HG02970 (cell line): ENCODE measurements around the gene VPS4B.
"Not testable (repeated sequence)": the region's sequence is repeated elsewhere in the genome, so short reads cannot be mapped to it uniquely, and the experiment has no call there.

Experiments used
- ATAC-seq: cut with Tn5 transposase; IDR thresholded peaks from one replicate; pipeline ENCODE4 v1.9.1; 2021; ENCODE audit warnings: mild to moderate bottlenecking, moderate library complexity, moderate number of reproducible peaks; ENCODE audit not compliant: unreplicated experiment, low FRiP score

Gene VPS4B

DNA sequence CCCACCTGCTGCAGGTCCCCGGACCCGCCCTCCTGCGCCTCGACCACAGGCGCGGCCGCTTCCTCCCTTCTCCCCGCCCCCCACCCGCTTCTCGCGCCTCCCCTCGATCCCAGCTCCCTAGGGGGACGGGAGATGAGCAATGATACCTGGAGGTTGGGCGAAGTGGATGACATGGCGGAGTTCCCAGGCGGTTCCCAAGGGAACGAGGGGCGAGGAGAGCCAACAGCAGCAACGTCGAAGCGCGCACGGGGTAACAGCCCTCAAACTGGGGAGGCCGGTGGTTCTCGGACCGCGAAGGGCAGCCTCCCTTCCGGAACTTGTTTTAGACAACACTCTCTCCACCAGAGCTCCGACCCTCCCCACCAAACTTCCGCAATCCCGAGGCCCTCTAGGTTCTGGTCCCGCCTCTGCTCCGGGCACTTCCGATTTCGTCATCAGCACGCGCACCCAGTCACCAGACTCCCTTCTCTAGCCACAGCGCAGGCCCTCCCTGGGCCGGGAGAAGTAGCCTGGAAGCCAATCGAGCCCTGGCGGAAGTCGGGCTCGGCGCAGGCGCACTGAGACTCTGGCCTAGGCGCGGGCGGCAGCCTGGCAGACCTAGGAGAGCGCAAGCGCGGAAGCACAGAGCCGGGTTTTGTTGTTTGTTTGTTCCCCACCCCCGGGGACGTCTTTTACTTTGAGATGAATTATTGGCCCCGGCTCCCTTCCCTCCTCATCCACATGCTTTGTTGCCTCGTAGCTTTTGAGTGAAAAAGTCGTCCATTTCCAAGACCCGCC, at the start of gene VPS4B:
TSS of gene VPS4B (minus strand) at position 390 of the 777 bp plus-strand sequence. CDS start at position 173, 217 bp downstream.
- peak; percentile 92 for ATAC-seq

DNA sequence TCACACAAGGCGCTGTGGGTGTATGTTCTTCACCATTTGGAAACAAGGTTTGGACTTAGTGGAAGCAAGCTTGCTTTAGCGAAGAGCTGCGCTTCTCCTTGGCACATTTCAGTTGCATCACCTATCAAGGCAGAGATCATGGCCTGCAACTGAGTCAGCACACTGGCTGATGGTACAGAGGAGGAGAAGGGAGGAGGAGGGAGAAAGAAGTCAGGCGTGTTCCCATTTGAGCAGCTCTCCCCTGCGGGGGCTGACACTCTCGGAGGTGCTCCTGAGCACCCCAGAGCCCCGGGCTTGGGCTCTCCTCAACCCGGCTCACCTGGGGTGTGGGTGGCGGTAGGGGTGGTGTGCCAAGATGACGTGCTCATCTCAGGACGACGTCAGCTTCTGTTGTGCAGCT, 48.5 kb upstream of the VPS4B start:
- no peak for ATAC-seq

DNA sequence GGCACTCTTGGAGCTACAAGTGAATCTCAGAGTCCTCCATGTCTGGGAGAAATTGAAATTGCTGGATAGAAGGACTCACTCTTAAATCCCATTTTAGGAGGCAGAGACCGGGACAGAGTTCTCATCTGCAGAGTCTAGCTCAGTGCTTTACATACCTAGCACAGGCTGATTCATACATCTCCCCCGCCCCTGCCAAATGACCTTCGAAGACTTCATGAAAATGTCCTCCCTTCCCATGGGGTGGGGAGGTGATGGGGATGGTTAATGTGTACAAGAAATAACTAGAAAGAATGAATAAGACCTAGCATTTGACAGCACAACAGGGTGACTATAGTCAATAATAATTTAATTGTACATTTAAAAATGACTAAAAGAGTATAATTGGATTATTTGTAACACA, 46.3 kb upstream of the VPS4B start:
- no peak for ATAC-seq

DNA sequence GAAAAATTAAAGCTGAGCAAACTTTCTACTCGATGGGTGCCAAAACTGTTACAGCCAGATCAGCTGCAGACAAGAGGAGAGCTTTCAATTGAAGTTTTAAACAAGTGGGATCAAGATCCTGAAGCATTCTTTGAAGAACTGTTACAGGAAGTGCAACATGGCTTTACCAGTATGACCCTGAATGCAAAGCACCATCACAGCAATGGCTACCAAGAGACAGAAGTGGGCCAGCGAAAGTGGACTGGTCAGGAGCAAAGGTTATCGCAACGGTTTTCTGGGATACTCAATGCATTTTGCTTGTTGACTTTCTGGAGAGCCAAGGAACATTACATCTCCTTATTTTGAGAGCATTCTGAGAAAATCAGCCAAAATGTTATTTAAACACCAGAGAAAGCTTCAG, 45.4 kb upstream of the VPS4B start:
- ATAC-seq = no peak

DNA sequence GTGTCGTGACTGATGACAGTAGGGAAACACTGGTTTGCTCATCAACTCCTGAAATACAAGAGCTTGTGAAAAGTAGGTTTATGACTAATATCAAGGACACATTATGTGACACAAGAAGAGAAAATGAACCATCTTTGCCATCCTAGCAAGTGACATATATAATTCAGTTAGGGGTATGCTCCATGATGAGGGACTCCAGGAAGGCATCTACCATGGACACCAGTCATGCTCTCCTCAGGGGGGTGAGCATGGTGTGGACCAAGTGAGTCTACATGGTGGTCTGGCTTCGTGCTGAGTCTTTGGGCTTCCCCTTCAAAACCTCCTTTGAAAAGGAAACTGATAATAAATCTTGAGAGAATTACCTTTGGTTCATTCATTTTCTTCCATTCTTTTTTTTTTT, 42.8 kb upstream of the VPS4B start:
- no peak for ATAC-seq

DNA sequence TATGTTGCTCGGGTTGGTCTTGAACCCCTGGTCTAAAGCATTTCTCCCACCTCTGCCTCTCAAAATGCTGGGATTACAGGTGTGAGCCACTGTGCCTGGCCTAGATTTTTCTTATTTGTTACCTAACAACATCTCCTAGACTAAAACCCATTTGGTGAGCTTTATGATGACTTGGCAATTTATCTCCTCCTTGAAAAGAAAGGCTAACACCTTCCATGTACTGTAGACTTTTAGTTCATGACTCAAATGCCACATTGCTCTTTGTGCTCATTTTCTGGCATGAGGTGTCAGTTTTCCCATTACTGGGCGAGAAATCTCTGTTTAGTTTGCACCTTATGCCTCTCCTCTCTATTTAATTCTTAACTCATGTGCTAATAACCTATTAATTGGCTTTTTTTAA, 42.2 kb upstream of the VPS4B start:
- ATAC-seq = no peak

DNA sequence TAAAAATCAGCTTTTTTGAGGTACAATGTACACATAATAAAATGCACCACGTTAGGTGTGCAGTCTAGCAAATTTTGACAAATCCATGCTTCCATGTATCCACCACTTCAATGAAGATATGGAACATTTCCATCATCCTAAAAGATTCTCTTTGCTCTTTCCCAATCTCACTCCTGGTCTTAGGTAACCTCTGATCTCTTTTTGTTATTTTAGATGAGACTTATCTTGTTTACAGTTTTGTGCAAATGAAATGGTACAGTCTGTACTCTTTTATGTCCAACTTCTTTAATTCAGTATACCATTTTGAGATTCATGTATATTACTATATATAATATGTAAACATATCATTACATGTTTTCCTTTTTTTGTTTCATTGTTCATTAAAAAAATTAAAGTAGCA, 38.1 kb upstream of the VPS4B start:
- no peak for ATAC-seq

DNA sequence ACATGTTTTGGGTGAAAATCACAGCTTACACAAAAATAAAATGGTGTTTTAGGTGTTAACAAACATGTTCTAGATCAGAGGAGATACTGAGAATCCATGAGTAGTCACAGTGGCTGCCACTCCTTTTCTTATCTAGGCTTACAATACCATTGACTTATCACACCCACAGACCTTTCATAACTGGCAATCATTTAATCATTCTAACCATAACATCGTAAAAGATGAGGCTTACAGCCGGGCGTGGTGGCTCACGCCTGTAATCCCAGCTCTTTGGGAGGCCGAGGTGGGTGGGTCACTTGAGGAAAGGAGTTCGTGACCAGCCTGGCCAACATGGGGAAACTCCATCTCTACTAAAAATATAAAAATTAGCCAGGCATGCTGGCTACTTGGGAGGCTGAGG, 35.7 kb upstream of the VPS4B start:
- no peak for ATAC-seq

DNA sequence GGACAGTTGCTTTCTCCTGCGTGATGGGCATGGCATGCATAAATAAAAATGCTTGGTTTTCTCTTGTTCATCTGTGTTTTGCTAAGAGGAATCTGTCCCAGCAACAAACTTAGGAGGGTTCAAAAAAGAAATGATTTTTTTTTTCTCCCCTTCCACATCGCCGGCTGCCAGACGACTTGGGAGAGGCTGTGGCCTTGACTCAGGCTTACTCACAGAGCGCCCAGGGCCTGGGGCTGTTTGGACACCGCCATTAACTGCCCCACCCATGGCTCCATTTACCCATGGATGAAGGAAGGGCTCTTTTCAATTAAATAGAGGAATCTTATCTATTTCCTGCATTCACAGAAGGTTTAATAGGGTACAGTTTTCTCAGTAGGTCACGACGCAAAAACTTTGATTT, 32.2 kb upstream of the VPS4B start:
- ATAC-seq = no peak

DNA sequence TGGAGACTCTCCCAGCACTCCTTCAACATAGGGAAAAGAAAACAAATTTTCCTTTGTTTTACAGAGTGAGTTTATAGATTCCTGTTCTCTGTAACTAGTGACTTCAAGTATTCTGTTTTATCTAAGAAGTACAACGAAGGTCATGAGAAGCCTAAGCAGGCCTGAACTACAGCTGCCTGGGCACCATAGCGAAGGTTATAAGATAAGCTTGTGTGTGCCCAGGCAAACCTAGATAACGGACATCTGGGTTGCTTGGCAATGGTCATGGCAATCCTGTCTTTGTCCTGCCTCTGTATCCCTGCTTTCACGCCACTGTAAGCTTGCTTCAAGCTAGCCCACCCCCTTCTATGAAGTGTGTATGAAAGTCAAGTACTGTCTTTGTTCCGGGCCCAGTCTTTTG, 30.5 kb upstream of the VPS4B start:
- not testable (repeated sequence) for ATAC-seq

DNA sequence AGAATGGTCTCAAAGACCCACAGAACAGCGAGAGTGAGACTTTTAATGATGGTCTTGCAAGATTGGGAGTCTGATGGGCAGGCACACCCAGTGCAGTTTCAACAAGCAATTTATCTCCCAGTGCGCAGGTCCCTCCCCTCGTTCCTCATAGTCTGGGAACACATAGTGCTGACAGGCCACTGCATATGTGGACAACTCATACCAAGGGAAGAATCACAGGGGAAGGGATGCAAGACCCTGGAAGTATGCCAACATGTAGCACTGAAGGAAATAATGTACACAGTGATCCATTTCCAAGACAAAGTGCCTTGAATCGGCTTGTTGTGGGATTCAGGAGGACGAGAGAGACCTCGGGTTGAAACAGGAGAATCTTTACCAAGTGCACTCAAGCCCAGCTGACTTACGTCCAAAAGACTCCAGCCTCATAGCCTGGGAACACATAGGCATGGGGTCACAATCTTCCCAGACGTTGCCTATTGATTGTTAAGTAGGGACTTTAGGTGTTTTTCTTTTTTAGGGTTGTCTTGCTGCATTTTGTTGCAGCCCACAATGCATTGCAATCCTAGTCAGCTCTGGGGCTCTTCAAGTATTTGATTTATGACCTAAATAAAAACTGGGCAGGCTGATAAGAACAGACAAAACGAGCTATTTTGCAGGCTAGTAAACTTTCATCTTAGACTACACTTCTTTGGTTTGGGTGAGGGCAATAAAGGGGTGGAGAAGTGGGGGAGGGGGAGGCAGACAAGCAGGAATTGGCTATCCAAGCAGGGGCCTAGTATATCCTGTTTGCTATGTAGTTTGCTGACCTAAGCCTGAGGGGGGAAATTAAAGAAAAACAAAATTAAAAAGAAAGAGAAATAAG, 29.8 kb upstream of the VPS4B start:
- no peak for ATAC-seq

DNA sequence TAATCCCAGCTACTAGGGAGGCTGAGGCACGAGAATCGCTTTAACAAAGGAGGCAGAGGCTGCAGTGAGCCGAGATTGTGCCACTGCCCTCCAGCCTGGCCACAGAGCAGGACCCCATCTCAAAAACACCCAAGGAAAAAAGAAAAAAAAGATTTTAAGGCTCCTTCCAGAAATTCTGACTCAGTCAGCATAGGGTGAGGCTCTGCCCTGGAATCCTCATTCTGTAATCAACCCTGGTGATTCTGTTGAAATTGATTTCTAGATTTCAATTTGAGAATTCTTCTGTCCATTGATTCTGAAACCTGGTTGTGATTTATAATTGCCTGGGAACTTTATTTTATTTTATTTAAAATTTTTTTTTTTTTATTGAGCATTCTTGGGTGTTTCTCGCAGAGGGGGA, 27.1 kb upstream of the VPS4B start:
- no peak for ATAC-seq

DNA sequence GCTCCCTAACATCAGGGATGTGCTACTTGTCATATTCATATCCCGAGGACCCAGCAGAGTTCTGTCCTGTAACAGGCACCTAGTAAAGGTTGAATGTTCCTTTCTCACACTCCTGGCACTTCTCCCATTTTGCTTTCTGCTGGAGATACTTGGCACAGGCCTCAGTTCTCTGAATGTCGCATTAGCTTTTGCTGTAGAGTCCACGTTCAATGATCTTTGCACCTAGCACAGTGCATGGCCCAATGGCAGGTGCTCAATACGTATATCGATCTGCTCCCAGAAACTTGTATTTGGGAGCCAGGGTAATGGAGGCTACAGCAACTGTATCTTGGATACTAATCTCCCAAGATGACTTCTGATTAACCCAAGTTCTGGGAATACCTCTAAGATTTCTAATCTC, 24.8 kb upstream of the VPS4B start:
- no peak for ATAC-seq

DNA sequence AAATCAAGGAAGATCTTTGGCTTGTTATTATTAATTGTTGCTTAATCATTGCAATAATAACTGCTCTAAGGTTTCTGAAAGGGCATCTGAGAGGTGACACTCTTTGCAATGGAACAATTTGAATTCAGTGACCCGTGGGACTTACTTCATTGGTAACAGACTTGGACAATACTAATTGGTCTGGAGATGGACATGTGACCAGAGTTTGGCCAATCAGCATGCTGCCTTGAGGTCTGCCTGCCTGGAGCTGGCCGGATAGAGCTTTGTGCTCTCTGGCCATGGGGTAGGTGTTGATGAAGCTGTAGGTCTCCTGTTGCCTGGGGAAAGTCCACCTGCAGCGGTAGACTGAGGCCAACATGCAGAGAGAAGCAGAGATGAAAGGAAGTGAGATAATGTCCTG, 24.0 kb upstream of the VPS4B start:
- ATAC-seq = no peak

DNA sequence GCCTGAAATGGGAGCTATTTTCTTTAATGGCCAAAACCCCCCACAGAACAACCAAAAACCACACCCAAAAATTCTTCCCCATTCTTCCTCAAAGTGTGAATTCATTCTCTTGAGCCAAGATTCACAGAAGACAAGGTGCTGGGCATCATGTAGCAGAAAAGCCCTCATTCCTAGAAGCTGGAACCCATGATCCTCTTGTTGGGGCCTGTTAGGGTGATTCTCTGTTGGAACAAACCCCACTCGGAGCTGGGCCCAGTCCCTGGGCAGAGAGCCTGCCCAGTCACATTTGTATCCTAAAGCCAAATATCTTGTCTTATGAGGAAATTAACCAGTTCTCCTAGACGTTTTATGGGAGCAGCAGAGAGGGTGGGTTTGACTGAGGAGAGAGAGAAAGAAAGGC, 22.8 kb upstream of the VPS4B start:
- ATAC-seq = no peak

DNA sequence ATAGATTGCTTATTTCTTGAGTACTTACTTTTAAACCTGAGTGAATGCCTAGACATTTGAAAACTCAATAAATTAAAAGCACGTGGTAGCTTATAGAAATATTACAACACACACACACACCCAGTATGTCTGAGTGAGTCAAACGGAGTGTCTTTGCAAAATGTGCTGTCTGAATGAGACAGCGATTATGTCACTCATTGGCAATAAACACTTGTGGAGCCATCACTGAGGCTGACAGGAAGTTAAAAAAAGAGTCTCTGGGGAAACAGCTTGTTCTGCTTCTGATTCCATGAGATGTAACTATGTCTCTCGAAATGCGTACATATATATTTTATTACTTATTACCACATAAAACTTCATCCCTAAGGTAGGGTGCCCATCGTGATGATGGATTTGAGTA, 22.3 kb upstream of the VPS4B start:
- ATAC-seq = no peak

DNA sequence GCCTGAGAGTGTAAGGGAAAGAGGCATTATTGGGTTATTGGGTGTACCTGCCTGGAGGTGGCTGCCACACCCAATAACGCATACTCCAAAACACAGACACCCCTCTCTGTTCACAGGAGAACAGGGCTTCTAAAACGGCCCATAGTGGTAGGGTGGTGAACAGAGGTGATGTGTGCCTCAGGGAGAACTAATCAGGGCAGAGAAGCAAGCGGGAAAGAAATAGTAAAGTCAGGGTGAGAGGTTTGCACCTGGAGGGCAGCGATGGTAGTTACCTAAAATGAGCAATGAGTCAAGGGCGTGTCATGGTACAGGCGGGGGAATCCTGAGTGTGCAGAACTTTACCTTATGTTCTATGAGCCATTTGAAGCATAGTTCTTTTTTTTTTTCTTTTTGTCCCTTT, 21.6 kb upstream of the VPS4B start:
- ATAC-seq = no peak

DNA sequence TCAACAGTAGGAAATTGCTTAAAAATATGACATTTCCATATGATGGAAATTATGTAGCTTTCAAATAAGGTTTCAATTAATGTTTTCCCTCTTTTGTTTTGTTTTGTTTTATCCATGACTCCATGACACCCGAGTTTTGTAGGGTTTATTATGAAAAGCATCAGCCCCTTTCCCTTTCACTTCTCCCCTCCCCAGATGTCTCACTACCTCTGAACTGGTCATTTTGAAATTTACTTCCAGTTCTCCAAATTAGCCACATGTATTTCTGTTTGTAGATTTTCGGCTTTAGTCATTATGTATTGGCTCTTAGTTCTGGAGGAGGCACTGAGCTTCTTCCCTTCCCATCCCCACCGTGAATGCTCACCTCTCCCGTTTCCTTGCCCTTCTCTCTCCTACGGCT, 18.6 kb upstream of the VPS4B start:
- no peak for ATAC-seq

DNA sequence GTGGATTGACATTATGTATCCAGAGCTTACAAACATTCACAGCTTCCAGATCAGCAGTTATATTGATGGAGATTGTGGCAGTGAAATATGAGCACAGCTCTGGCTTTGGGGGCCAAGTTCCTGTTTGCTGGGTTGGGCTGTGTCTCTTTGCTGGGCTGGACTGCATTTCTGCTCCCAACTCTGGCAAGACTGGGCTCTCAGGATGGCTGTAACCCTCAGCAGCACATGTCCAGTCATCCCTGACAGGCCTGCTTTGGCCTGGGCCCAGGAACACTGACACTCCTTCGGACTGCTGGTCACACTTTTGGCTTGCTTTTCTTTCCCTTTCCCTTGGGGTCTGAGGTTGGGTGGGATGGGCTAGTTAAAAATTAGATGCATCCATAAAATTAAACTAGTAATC, 17.9 kb upstream of the VPS4B start:
- no peak for ATAC-seq

DNA sequence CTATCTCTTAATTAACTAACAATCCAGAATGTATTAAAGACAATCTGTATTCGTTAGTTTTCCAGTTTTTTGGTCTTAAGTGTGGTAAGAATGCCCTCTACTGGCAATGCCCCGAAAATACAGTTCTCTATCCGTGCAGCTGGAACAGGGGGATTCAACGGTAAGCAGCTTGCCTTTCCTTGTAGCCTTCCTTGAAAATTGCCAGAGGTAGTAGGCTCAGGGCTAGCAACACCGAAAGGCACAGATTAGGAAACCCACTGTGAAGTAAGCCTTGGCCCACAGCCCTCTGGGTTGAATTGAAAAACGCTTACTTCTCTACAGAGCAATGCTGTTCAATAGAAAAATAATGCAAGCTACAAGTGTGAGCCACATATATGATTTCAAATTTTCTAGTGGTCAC, 17.1 kb upstream of the VPS4B start:
- no peak for ATAC-seq

DNA sequence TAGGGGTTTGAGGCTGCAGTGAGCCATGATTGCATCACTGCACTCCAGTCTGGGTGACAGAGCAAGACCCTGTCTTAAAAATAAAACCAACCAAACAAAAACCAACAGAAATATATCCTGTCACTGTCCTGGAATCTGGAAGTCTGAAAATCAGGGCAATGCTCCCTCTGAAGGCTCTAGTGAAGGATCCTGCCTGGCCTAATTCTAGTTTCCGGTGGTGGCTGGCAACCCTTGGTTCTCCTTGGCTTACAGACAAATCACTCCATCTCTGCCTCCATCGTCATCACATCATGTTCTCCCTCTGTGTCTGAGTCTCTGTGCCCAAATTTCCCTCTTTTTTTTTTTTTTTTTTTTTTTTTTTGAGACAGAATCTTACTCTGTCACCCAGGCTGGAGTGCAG, 15.9 kb upstream of the VPS4B start:
- ATAC-seq = no peak

DNA sequence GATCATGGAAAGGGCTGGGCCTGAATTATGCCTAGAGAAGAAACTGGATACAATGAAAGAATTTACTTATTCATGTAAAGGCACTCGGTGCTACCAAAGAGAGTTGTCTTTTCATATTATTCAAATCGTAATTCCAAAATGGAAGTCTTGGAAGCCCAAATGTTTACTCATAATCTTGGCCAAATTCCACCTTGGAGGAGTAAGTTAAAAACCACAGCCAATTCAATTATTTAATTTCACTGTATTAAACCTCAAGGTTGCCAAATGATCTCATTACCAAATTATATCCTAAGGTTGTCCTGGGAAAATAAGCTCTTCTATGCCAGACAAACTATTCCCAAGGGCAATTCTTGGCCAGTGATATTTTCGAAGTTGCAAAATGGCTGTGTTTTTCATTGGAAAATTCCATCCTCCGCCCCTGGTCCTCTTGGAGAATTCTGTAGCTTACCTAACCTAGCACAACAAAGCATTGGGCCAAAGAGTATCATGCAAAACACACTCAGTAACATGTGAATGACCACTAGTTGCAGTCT, 11.1 kb upstream of the VPS4B start:
- ATAC-seq = no peak
